BJ (cell line): ENCODE measurements around the gene POU4F3. TPM values are rescaled to one million over a fixed set of nuclear protein-coding genes. Genes with fewer than 3 reads are reported as not detected.

Source experiments
- CTCF ChIA-PET: fragments of 350-600 bp; formaldehyde crosslinking; extraction: SDS; loops from one replicate; lab custom pipeline; 2021; ENCODE audit warnings: antibody characterized with exemption, inconsistent platforms; lab: Yijun Ruan, JAX
- POLR2A ChIA-PET: fragments of 300-600 bp; sonication (Branson Sonifier 250); formaldehyde crosslinking; extraction: SDS; loops from one replicate; lab custom pipeline; 2021; ENCODE audit warnings: antibody characterized with exemption; lab: Charles Lee
- DNase-seq: peaks from one replicate; pipeline ENCODE4 v3.0.0-alpha.2; 2011; ENCODE audit warnings: low read depth
- H3K27me3 ChIP-seq: 2 replicates; pipeline ENCODE4 v1.6.0; 2011; ENCODE audit warnings: low read length; ENCODE audit not compliant: control insufficient read depth, insufficient read depth
- H3K36me3 ChIP-seq: 2 replicates; pipeline ENCODE4 v1.5.1; 2011; ENCODE audit warnings: low read length; ENCODE audit not compliant: control insufficient read depth, insufficient read depth
- H3K4me3 ChIP-seq: 2 replicates; pipeline ENCODE4 v1.5.1; 2011; ENCODE audit warnings: low read depth, mild to moderate bottlenecking, control low read depth, low read length
- CTCF ChIP-seq: IDR thresholded peaks from 2 replicates; pipeline ENCODE4 v1.5.1; 2011; ENCODE audit warnings: low read depth, mild to moderate bottlenecking, control low read depth, inconsistent platforms, low read length, moderate library complexity; ENCODE audit not compliant: insufficient read depth
- polyA plus RNA-seq: library from polyadenylated mRNA; depleted of rRNA; stranded (reverse); fragments of >200 nt; gene quantifications from 2 replicates; pipeline ENCODE4 v1.2.3, GENCODE V29; 2011

POU4F3 gene
- polyA plus RNA-seq, 1 experiment, result 0.04 TPM

GRCh38 chr5:146368137-146368536, 29.5 kb downstream of the POU4F3 start:
- ChIA-PET CTCF (no interaction called here), POLR2A (no interaction called here)
- DNase-seq, result no peak
- Histone ChIP-seq H3K27me3 (no peaks in the 10 kb centered on the region; the same call in 1 of the 2 replicates), H3K4me3 (no peak overlapping the region), H3K36me3 (no peaks in the 10 kb centered on the region)
- TF ChIP-seq CTCF, result no peak

- DNase-seq, result no peak
- TF ChIP-seq CTCF, result no peak
- Histone ChIP-seq H3K27me3 (no peaks in the 10 kb centered on the region; the same call in 1 of the 2 replicates), H3K4me3 (no peak overlapping the region), H3K36me3 (no peaks in the 10 kb centered on the region)
- ChIA-PET POLR2A (no interaction called here), CTCF (interaction anchor here (1.2 kb wide), 1 partner anchor 9 kb away, joined by 3 read pairs; no protein-coding TSS in a partner anchor)
Observed at GRCh38 chr5:146369691-146370090, 31.1 kb downstream of the POU4F3 start.

GRCh38 chr5:146376821-146377220, 38.2 kb downstream of the POU4F3 start:
- Histone ChIP-seq H3K4me3 (no peak overlapping the region), H3K27me3 (no peaks in the 10 kb centered on the region), H3K36me3 (no peaks in the 10 kb centered on the region)
- POLR2A ChIA-PET, result no interaction called here
- TF ChIP-seq CTCF, result no peak
- CTCF ChIA-PET, result no interaction called here
- DNase-seq, result no peak

- Histone ChIP-seq H3K27me3 (no peaks in the 10 kb centered on the region), H3K4me3 (no peak overlapping the region), H3K36me3 (no peaks in the 10 kb centered on the region)
- TF ChIP-seq CTCF, result no peak
- ChIA-PET POLR2A (no interaction called here), CTCF (interaction anchor here (1.2 kb wide), 1 partner anchor 9 kb away, joined by 3 read pairs; no protein-coding TSS in a partner anchor)
- DNase-seq, result no peak
Observed at GRCh38 chr5:146378986-146379385, 40.3 kb downstream of the POU4F3 start.

- POLR2A ChIA-PET, result no interaction called here
- CTCF ChIA-PET, result no interaction called here
- Histone ChIP-seq H3K36me3 (no peaks in the 10 kb centered on the region), H3K4me3 (no peak overlapping the region), H3K27me3 (no peaks in the 10 kb centered on the region)
- no peak for DNase-seq
- no peak for TF ChIP-seq CTCF
Observed at GRCh38 chr5:146380714-146381113, 42.1 kb downstream of the POU4F3 start.
